DOHH2 (cell line): ENCODE results near the gene STAT5A.

Source experiments
- H3F3A ChIP-seq: fragments of 200-600 bp; sonication (generic), shearing (Covaris generic); 2 replicates; pipeline ENCODE4 v1.6.0; 2016; ENCODE audit warnings: antibody characterized with exemption, mild to moderate bottlenecking; ENCODE audit not compliant: control insufficient read depth, insufficient read depth
- H3K27ac ChIP-seq: fragments of 200-600 bp; sonication (generic); 2 replicates; pipeline ENCODE4 v1.5.1; 2014; ENCODE audit warnings: low read depth, mild to moderate bottlenecking, low read length, moderate library complexity
- H3K27me3 ChIP-seq: fragments of 200-600 bp; sonication (generic); 2 replicates; pipeline ENCODE4 v1.6.1; 2014; ENCODE audit warnings: mild to moderate bottlenecking, low read length, mixed read lengths; ENCODE audit not compliant: control insufficient read depth
- H3K36me3 ChIP-seq: fragments of 200-600 bp; sonication (generic); 2 replicates; pipeline ENCODE4 v1.6.1; 2014; ENCODE audit warnings: mild to moderate bottlenecking, low read length, moderate library complexity, mixed read lengths; ENCODE audit not compliant: control insufficient read depth
- H3K4me1 ChIP-seq: fragments of 200-600 bp; sonication (generic); 2 replicates; pipeline ENCODE4 v1.6.1; 2014; ENCODE audit warnings: mild to moderate bottlenecking, low read length, mixed read lengths; ENCODE audit not compliant: control insufficient read depth
- H3K4me2 ChIP-seq: fragments of 200-600 bp; sonication (generic); 2 replicates; pipeline ENCODE4 v1.6.0; 2014; ENCODE audit warnings: mild to moderate bottlenecking, low read length, moderate library complexity
- H3K4me3 ChIP-seq: fragments of 200-600 bp; sonication (generic); 2 replicates; pipeline ENCODE4 v1.5.1; 2014; ENCODE audit warnings: mild to moderate bottlenecking, low read length, mixed read lengths
- H3K79me2 ChIP-seq: fragments of 200-600 bp; sonication (generic); 2 replicates; pipeline ENCODE4 v1.6.1; 2014; ENCODE audit warnings: mild to moderate bottlenecking, low read length, mixed read lengths; ENCODE audit not compliant: control insufficient read depth
- H3K9me2 ChIP-seq: fragments of 200-600 bp; sonication (generic); replicated peaks from 2 replicates; pipeline ENCODE4 v1.6.1; 2014; ENCODE audit warnings: mild to moderate bottlenecking, low read length, mixed read lengths; ENCODE audit not compliant: control insufficient read depth
- H3K9me3 ChIP-seq: fragments of 200-600 bp; sonication (generic); 2 replicates; pipeline ENCODE4 v1.6.1; 2014; ENCODE audit warnings: antibody characterized with exemption, low read length, mixed read lengths; ENCODE audit not compliant: control insufficient read depth, insufficient read depth
- H4K20me1 ChIP-seq: fragments of 200-600 bp; sonication (generic); 2 replicates; pipeline ENCODE4 v1.6.0; 2014; ENCODE audit warnings: low read depth, mild to moderate bottlenecking, antibody characterized with exemption, low read length, moderate library complexity; ENCODE audit not compliant: control insufficient read depth, insufficient read depth
- CTCF ChIP-seq: fragments of 200-600 bp; sonication (generic); IDR thresholded peaks from one replicate; pipeline ENCODE4 v1.5.1; 2014; ENCODE audit warnings: antibody characterized with exemption, mild to moderate bottlenecking, low read depth, low read length; ENCODE audit not compliant: poor library complexity, severe bottlenecking
- EZH2phosphoT487 ChIP-seq: fragments of 200-600 bp; sonication (generic); IDR thresholded peaks from 2 replicates; pipeline ENCODE4 v1.6.1; 2017; ENCODE audit warnings: borderline replicate concordance, mild to moderate bottlenecking, antibody characterized with exemption, low read length, moderate library complexity, mixed read lengths

The STAT5A gene

GRCh38 chr17:42310787-42311215, 22.5 kb downstream of the STAT5A start:
- TF ChIP-seq EZH2phosphoT487 (no peak), CTCF (no peak)
- Histone ChIP-seq H3K27ac (no peak overlapping the region), H3K4me2 (no peak overlapping the region), H3K9me3 (no peaks in the 10 kb centered on the region), H3K36me3 (no peaks in the 10 kb centered on the region), H3K4me1 (peaks cover 44% of the 10 kb centered on the region), H3K9me2 (no peaks in the 10 kb centered on the region), H3F3A (peaks cover 11% of the 10 kb centered on the region), H3K79me2 (no peaks in the 10 kb centered on the region), H3K27me3 (no peaks in the 10 kb centered on the region), H3K4me3 (no peak overlapping the region), H4K20me1 (no peaks in the 10 kb centered on the region)

- no peak for TF ChIP-seq EZH2phosphoT487
- no peak for TF ChIP-seq CTCF
- Histone ChIP-seq H3F3A (peaks cover 14% of the 10 kb centered on the region), H3K9me3 (no peaks in the 10 kb centered on the region), H3K36me3 (no peaks in the 10 kb centered on the region), H3K9me2 (no peaks in the 10 kb centered on the region), H3K27ac (no peak overlapping the region), H3K4me1 (peaks cover 49% of the 10 kb centered on the region), H4K20me1 (no peaks in the 10 kb centered on the region), H3K79me2 (no peaks in the 10 kb centered on the region), H3K4me3 (peak overlapping the region; percentile 66), H3K4me2 (peak overlapping the region; percentile 85), H3K27me3 (no peaks in the 10 kb centered on the region)
Measured at GRCh38 chr17:42311240-42312034, 23.1 kb downstream of the STAT5A start.

GRCh38 chr17:42312035-42312284, 23.7 kb downstream of the STAT5A start:
- H3K4me3 ChIP-seq: peak overlapping the region; percentile 66
- H3K27ac ChIP-seq: no peak overlapping the region
- H3K4me2 ChIP-seq: peak overlapping the region; percentile 85

More at GRCh38 chr17:42312035-42312284, 23.7 kb downstream of the STAT5A start:
- Histone ChIP-seq H3K27me3 (no peaks in the 10 kb centered on the region), H3K4me1 (peaks cover 55% of the 10 kb centered on the region), H3K9me3 (no peaks in the 10 kb centered on the region), H3F3A (peaks cover 16% of the 10 kb centered on the region), H3K9me2 (no peaks in the 10 kb centered on the region), H4K20me1 (no peaks in the 10 kb centered on the region), H3K36me3 (no peaks in the 10 kb centered on the region), H3K79me2 (no peaks in the 10 kb centered on the region)
- TF ChIP-seq EZH2phosphoT487 (no peak), CTCF (no peak)
